Keratinocyte (primary cell): ENCODE measurements around the gene KRT6C.

Experiments used
- EZH2 ChIP-seq: IDR thresholded peaks from one replicate; pipeline ENCODE4 v1.6.1; 2012; ENCODE audit warnings: inconsistent platforms, mild to moderate bottlenecking, low read length, moderate library complexity
- TF ChIP-seq, protein P1 (sequence below), 3 experiments: IDR thresholded peaks in 1 of 3; conservative IDR thresholded peaks in 1 of 3; optimal IDR thresholded peaks in 1 of 3; 2 replicates in 2 of 3; 3 replicates in 1 of 3; pipeline versions ENCODE3 to v1.5.1; 2011; ENCODE audit warnings: low read length in 3 of 3, mild to moderate bottlenecking in 3 of 3, moderate library complexity in 2 of 3, control low read depth in 1 of 3, inconsistent platforms in 1 of 3; ENCODE audit not compliant: insufficient read depth in 2 of 3; ENCODE audit errors: extremely low read depth in 1 of 3

- TF ChIP-seq, protein P1, sequence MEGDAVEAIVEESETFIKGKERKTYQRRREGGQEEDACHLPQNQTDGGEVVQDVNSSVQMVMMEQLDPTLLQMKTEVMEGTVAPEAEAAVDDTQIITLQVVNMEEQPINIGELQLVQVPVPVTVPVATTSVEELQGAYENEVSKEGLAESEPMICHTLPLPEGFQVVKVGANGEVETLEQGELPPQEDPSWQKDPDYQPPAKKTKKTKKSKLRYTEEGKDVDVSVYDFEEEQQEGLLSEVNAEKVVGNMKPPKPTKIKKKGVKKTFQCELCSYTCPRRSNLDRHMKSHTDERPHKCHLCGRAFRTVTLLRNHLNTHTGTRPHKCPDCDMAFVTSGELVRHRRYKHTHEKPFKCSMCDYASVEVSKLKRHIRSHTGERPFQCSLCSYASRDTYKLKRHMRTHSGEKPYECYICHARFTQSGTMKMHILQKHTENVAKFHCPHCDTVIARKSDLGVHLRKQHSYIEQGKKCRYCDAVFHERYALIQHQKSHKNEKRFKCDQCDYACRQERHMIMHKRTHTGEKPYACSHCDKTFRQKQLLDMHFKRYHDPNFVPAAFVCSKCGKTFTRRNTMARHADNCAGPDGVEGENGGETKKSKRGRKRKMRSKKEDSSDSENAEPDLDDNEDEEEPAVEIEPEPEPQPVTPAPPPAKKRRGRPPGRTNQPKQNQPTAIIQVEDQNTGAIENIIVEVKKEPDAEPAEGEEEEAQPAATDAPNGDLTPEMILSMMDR (optimal IDR thresholded peaks at IDR 0.05 in 1 of 3, IDR thresholded peaks at IDR 0.05 in 1 of 3, conservative IDR thresholded peaks at IDR 0.05 in 1 of 3; ENCODE audit: extremely low read depth in 1 of 3, insufficient read depth in 2 of 3, low read length in 3 of 3), result no peak
- TF ChIP-seq EZH2, result no peak
These were observed 29.6 kb downstream of the KRT6C start for GRCh38 chr12:52443966-52444365.
